Keratinocyte (primary cell): ENCODE measurements around the gene CDC20.

ENCODE experiments used
- EZH2 ChIP-seq: IDR thresholded peaks from one replicate; pipeline ENCODE4 v1.6.1; 2012; ENCODE audit warnings: inconsistent platforms, mild to moderate bottlenecking, low read length, moderate library complexity
- TF ChIP-seq, protein P1 (sequence below), 3 experiments: IDR thresholded peaks in 1 of 3; conservative IDR thresholded peaks in 1 of 3; optimal IDR thresholded peaks in 1 of 3; 2 replicates in 2 of 3; 3 replicates in 1 of 3; pipeline versions ENCODE3 to v1.5.1; 2011; ENCODE audit warnings: low read length in 3 of 3, mild to moderate bottlenecking in 3 of 3, moderate library complexity in 2 of 3, control low read depth in 1 of 3, inconsistent platforms in 1 of 3; ENCODE audit not compliant: insufficient read depth in 2 of 3; ENCODE audit errors: extremely low read depth in 1 of 3

- TF ChIP-seq, protein P1, sequence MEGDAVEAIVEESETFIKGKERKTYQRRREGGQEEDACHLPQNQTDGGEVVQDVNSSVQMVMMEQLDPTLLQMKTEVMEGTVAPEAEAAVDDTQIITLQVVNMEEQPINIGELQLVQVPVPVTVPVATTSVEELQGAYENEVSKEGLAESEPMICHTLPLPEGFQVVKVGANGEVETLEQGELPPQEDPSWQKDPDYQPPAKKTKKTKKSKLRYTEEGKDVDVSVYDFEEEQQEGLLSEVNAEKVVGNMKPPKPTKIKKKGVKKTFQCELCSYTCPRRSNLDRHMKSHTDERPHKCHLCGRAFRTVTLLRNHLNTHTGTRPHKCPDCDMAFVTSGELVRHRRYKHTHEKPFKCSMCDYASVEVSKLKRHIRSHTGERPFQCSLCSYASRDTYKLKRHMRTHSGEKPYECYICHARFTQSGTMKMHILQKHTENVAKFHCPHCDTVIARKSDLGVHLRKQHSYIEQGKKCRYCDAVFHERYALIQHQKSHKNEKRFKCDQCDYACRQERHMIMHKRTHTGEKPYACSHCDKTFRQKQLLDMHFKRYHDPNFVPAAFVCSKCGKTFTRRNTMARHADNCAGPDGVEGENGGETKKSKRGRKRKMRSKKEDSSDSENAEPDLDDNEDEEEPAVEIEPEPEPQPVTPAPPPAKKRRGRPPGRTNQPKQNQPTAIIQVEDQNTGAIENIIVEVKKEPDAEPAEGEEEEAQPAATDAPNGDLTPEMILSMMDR (optimal IDR thresholded peaks at IDR 0.05 in 1 of 3, IDR thresholded peaks at IDR 0.05 in 1 of 3, conservative IDR thresholded peaks at IDR 0.05 in 1 of 3; ENCODE audit: extremely low read depth in 1 of 3, insufficient read depth in 2 of 3, low read length in 3 of 3): no peak
- no peak for TF ChIP-seq EZH2
Observed at GRCh38 chr1:43379476-43379875, 20.7 kb downstream of the CDC20 start.
